ENCODE data around the gene E2F6. TPM values are rescaled to one million over a fixed set of nuclear protein-coding genes. Genes with fewer than 3 reads are reported as not detected.
A peak's percentile ranks its signal among the peaks of the same experiment; 100 is the strongest.
"Not testable (repeated sequence)": the region's sequence is repeated elsewhere in the genome, so short reads cannot be mapped to it uniquely, and the experiment has no call there.

The E2F6 gene
- total and polyA plus RNA-seq, 10 donors = 4.7 to 13.6 (median 8.3) TPM

- Histone ChIP-seq H3K27me3 (replicated peaks in 1 of 7) (peaks cover 0 to 7% (median 0%) of the 10 kb centered on the region in 7 donors), H3K4me1 (peaks cover 0 to 45% (median 19%) of the 10 kb centered on the region in 6 donors), H3K4me3 (no peak overlapping the region), H3K9me3 (no peaks in the 10 kb centered on the region), H3K36me3 (no peaks in the 10 kb centered on the region), H3K27ac (peak overlapping the region in 4 of 8 donors; percentile 77 to 88 (median 84))
- intact Hi-C loops (cut with DNase I; ENCODE audit: low total_unique reads) = no loop called here
- no peak for TF ChIP-seq POLR2A (IDR thresholded peaks at IDR 0.05)
- no peak for TF ChIP-seq POLR2AphosphoS5 (IDR thresholded peaks at IDR 0.05)
- TF ChIP-seq CTCF (IDR thresholded peaks at IDR 0.05 in 8 of 11, conservative IDR thresholded peaks at IDR 0.05 in 3 of 11) = no peak
- DNase-seq = no peak
- 66 to 84% (median 78%) methylated on average over 6 of the region's 6 CpGs for WGBS, 5 donors
These were observed 58.5 kb downstream of the E2F6 start for GRCh38 chr2:11407413-11407812.

GRCh38 chr2:11406958-11407381 is 59.0 kb downstream of the E2F6 start:
- TF ChIP-seq CTCF (IDR thresholded peaks at IDR 0.05 in 8 of 11, conservative IDR thresholded peaks at IDR 0.05 in 3 of 11) (no peak), POLR2AphosphoS5 (IDR thresholded peaks at IDR 0.05) (no peak), POLR2A (IDR thresholded peaks at IDR 0.05) (no peak)
- H3K4me3 ChIP-seq = no peak overlapping the region
- no peaks in the 10 kb centered on the region for H3K36me3 ChIP-seq
- peaks cover 0 to 41% (median 17%) of the 10 kb centered on the region in 6 donors for H3K4me1 ChIP-seq
- H3K9me3 ChIP-seq = no peaks in the 10 kb centered on the region
- 64 to 83% (median 78%) methylated on average over 3 of the region's 3 CpGs for WGBS, 5 donors
- DNase-seq = no peak
- peak overlapping the region in 5 of 8 donors; percentile 41 to 88 (median 84) for H3K27ac ChIP-seq
- peaks cover 0 to 3% (median 0%) of the 10 kb centered on the region in 7 donors for H3K27me3 ChIP-seq (replicated peaks in 1 of 7)
- intact Hi-C loops (cut with DNase I; ENCODE audit: low total_unique reads) = no loop called here

GRCh38 chr2:11406267-11406957 is 59.5 kb downstream of the E2F6 start:
- H3K4me3 ChIP-seq = no peak overlapping the region
- peak overlapping the region in 7 of 8 donors; percentile 23 to 88 (median 77) for H3K27ac ChIP-seq
- H3K27me3 ChIP-seq (replicated peaks in 1 of 7) = no peaks in the 10 kb centered on the region
- intact Hi-C loops (cut with DNase I; ENCODE audit: low total_unique reads) = no loop called here
- no peak for DNase-seq
- peaks cover 0 to 35% (median 14%) of the 10 kb centered on the region in 6 donors for H3K4me1 ChIP-seq
- WGBS, 5 donors = 73 to 83% (median 80%) methylated on average over 18 of the region's 18 CpGs
- H3K36me3 ChIP-seq = no peaks in the 10 kb centered on the region
- no peak for TF ChIP-seq POLR2AphosphoS5 (IDR thresholded peaks at IDR 0.05)
- H3K9me3 ChIP-seq = no peaks in the 10 kb centered on the region

GRCh38 chr2:11405599-11406266 is 60.2 kb downstream of the E2F6 start:
- no peak for TF ChIP-seq POLR2A (IDR thresholded peaks at IDR 0.05)
- no peak for TF ChIP-seq CTCF (IDR thresholded peaks at IDR 0.05 in 8 of 11, conservative IDR thresholded peaks at IDR 0.05 in 3 of 11)
- no peak for TF ChIP-seq POLR2AphosphoS5 (IDR thresholded peaks at IDR 0.05)
- H3K9me3 ChIP-seq = no peaks in the 10 kb centered on the region
- peak overlapping the region in 6 of 8 donors; percentile 24 to 88 (median 80) for H3K27ac ChIP-seq
- H3K4me3 ChIP-seq = no peak overlapping the region
- DNase-seq = no peak
- H3K36me3 ChIP-seq = no peaks in the 10 kb centered on the region
- H3K4me1 ChIP-seq = peaks cover 0 to 29% (median 11%) of the 10 kb centered on the region in 6 donors
- intact Hi-C loops (cut with DNase I; ENCODE audit: low total_unique reads) = no loop called here
- H3K27me3 ChIP-seq (replicated peaks in 1 of 7) = no peaks in the 10 kb centered on the region
- WGBS, 5 donors = 82 to 90% (median 86%) methylated on average over 5 of the region's 5 CpGs

- Histone ChIP-seq H3K27ac (peak overlapping the region in 7 of 8 donors; percentile 67 to 88 (median 77)), H3K4me1 (peaks cover 0 to 29% (median 11%) of the 10 kb centered on the region in 6 donors)
- H3K36me3 ChIP-seq; H3K27me3 ChIP-seq (replicated peaks in 1 of 7); H3K4me3 ChIP-seq; DNase-seq; intact Hi-C loops (cut with DNase I; ENCODE audit: low total_unique reads); H3K9me3 ChIP-seq: not testable (repeated sequence)
- WGBS, 5 donors = 79 to 88% (median 86%) methylated on average over 8 of the region's 8 CpGs
These were observed 60.9 kb downstream of the E2F6 start for GRCh38 chr2:11405074-11405406.

All from spleen (tissue), 11 donors.